Natural killer cell (primary cell): ENCODE data around the gene UAP1L1. TPM values are rescaled to one million over a fixed set of nuclear protein-coding genes. Genes with fewer than 3 reads are reported as not detected.

Source experiments
- ATAC-seq, 3 donors: fragments of 150-1000 bp in 2 of 3; fragments of 200-7000 bp in 1 of 3; cut with Tn5 transposase; 1 replicate in 1 of 3; 2 replicates in 2 of 3; pipeline ENCODE4 v1.10.0; 2021; ENCODE audit warnings: mild to moderate bottlenecking in 2 of 3, moderate library complexity in 2 of 3
- DNase-seq, 2 donors: peaks; one replicate each; pipeline versions ENCODE4 v3.0.0 to v3.0.0-alpha.2; 2013 to 2021; ENCODE audit warnings: mixed read lengths in 1 of 2
- H3K27ac ChIP-seq: one replicate; pipeline ENCODE4 v1.5.1; 2013; ENCODE audit warnings: mild to moderate bottlenecking, low read length
- H3K27me3 ChIP-seq: one replicate; pipeline ENCODE4 v1.6.1; 2013; ENCODE audit warnings: low read length; ENCODE audit not compliant: control insufficient read depth, insufficient read depth
- H3K36me3 ChIP-seq: one replicate; pipeline ENCODE4 v1.6.1; 2013; ENCODE audit warnings: low read length; ENCODE audit not compliant: control insufficient read depth, insufficient read depth
- H3K4me1 ChIP-seq: one replicate; pipeline ENCODE4 v1.6.1; 2013; ENCODE audit warnings: low read length; ENCODE audit not compliant: control insufficient read depth, insufficient read depth
- H3K4me3 ChIP-seq: one replicate; pipeline ENCODE4 v1.5.1; 2013; ENCODE audit warnings: low read length
- H3K9me3 ChIP-seq: one replicate; pipeline ENCODE4 v1.6.1; 2013; ENCODE audit warnings: low read length; ENCODE audit not compliant: control insufficient read depth, insufficient read depth
- H3K27ac Mint-ChIP-seq, 2 donors: one replicate each; pipeline ENCODE4 v1.8.0; 2022; ENCODE audit warnings: mild to moderate bottlenecking in 2 of 2, mixed read lengths in 2 of 2, moderate library complexity in 1 of 2
- H3K27me3 Mint-ChIP-seq, 2 donors: one replicate each; pipeline ENCODE4 v1.8.0; 2022; ENCODE audit warnings: low read depth in 2 of 2, mixed read lengths in 2 of 2
- H3K36me3 Mint-ChIP-seq: one replicate; pipeline ENCODE4 v1.8.0; 2022; ENCODE audit warnings: mixed read lengths
- H3K4me1 Mint-ChIP-seq, 2 donors: one replicate each; pipeline ENCODE4 v1.8.0; 2022; ENCODE audit warnings: mixed read lengths in 2 of 2
- H3K4me3 Mint-ChIP-seq: one replicate; pipeline ENCODE4 v1.8.0; 2022; ENCODE audit warnings: mild to moderate bottlenecking, moderate library complexity, mixed read lengths
- H3K9me3 Mint-ChIP-seq, 2 donors: one replicate each; pipeline ENCODE4 v1.8.0; 2022; ENCODE audit warnings: mixed read lengths in 2 of 2
- WGBS: methylation state at CpG from one replicate; pipeline ENCODE4 v1.1.7; 2013; ENCODE audit warnings: missing lambda C conversion rate; ENCODE audit not compliant: insufficient coverage; 5-methylcytosine and 5-hydroxymethylcytosine counted together
- intact Hi-C: fragments of 100-400 bp; cut with micrococcal nuclease; formaldehyde crosslinking; loops from one replicate; pipeline ENCODE4 v1.14.2; 2022
- total RNA-seq, 4 donors: library from RNA; stranded (reverse); fragments of 120-200 nt in 1 of 4; gene quantifications; one replicate each; pipeline versions ENCODE4 v1.2.3 to v1.2.4, GENCODE V29; 2013 to 2022
- TF ChIP-seq, protein P1 (sequence below): fragments of 200-600 bp; IDR thresholded peaks from one replicate; pipeline ENCODE4 v1.8.0; 2022; ENCODE audit warnings: antibody characterized with exemption

The UAP1L1 gene
- total RNA-seq, 3 donors from 2014 or later (not counting 1 experiment from before 2014, with no cell fraction given): 10.5 to 25.8 (median 19.3) TPM

DNA sequence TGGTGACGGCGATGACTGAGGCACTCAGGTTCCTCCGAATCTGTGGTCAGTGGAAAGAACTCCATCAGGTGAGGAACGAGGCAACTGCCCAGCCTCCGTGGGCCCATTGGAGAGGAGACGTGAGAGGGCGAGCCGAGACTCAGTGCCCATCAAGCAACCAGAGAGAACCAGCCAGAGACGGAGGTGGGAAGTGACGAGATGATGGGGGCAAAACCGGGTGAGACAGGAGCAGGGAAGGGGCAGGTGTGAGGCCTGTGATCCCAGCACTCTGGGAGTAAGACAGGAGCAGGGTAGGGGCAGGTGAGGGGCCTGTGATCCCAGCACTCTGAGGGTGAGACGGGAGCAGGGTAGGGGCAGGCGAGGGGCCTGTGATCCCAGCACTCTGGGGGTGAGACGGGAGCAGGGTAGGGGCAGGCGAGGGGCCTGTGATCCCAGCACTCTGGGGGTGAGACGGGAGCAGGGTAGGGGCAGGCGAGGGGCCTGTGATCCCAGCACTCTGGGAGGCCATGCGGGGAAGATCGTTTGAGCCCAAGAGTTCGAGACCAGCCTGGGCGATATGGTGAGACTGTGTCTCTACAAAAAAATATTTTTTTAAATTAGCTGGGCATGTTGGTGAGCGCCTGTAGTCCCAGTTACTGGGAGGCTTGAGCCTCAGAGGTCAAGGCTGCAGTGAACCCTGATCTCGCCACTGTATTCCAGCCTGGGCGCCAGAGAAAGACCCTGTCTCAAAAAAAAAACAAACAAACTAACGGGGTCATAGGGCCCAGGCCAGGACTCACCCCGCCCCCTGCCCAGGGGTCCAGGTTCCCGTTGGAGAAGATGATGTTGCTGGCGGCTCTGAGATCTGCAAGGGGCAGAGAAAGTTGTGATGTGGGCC lies 33.8 kb downstream of the UAP1L1 start:
- Histone ChIP-seq H3K4me3 (no peak overlapping the region), H3K27ac (no peak overlapping the region), H3K36me3 (peaks cover 49% of the 10 kb centered on the region), H3K9me3 (no peaks in the 10 kb centered on the region), H3K4me1 (peaks cover 18% of the 10 kb centered on the region), H3K27me3 (no peaks in the 10 kb centered on the region)
- Mint-ChIP-seq H3K27ac (no peak overlapping the region), H3K27me3 (no peaks in the 10 kb centered on the region), H3K9me3 (no peaks in the 10 kb centered on the region), H3K4me1 (no peaks in the 10 kb centered on the region), H3K36me3 (no peaks in the 10 kb centered on the region), H3K4me3 (peak overlapping the region; percentile 64)
- TF ChIP-seq, protein P1, sequence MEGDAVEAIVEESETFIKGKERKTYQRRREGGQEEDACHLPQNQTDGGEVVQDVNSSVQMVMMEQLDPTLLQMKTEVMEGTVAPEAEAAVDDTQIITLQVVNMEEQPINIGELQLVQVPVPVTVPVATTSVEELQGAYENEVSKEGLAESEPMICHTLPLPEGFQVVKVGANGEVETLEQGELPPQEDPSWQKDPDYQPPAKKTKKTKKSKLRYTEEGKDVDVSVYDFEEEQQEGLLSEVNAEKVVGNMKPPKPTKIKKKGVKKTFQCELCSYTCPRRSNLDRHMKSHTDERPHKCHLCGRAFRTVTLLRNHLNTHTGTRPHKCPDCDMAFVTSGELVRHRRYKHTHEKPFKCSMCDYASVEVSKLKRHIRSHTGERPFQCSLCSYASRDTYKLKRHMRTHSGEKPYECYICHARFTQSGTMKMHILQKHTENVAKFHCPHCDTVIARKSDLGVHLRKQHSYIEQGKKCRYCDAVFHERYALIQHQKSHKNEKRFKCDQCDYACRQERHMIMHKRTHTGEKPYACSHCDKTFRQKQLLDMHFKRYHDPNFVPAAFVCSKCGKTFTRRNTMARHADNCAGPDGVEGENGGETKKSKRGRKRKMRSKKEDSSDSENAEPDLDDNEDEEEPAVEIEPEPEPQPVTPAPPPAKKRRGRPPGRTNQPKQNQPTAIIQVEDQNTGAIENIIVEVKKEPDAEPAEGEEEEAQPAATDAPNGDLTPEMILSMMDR: no peak
- 90% methylated on average over 28 of the region's 28 CpGs for WGBS
- intact Hi-C loops: no loop called here
- no peak for ATAC-seq
- DNase-seq: no peak

DNA sequence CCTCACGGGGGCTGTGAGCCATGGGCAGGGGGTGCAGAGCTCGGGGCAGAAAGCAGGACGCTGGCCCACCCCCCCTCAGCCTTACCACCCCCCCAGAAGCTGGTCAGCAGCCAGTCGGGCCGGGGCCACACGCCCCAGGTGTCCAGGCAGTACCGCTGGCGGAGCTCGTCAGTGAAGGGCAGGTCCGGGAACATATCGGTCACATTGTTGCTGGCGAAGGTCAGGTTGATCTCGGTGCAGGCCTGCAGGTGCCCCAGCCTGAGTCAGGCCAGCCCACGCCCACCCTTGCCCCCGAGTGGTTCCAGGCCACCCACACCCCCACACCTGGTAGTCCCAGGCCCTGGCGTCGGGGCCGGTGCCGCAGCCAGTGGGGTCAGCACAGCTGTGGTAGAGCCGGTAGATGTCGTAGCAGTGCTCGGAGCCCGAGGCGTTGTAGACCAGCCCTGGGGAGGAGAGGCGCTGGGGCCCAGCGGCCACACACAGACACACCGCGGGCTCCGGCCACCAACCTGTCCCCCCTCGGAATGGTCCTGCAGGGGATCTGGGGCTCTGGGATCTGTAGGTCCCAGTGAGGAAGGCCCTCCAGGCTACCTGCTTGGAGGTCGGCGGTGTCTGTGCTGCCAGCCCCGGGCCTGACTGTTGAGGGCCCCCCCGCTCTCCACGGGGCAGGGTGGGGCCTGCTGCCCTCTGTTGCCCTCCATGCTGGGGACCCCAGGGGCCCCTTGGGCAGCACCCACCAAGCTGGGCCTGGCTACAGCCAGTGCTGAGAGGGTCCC lies 34.7 kb downstream of the UAP1L1 start:
- Mint-ChIP-seq H3K36me3 (no peaks in the 10 kb centered on the region), H3K27me3 (no peaks in the 10 kb centered on the region), H3K4me1 (no peaks in the 10 kb centered on the region), H3K27ac (no peak overlapping the region), H3K4me3 (peak overlapping the region; percentile 35), H3K9me3 (no peaks in the 10 kb centered on the region)
- Histone ChIP-seq H3K27me3 (no peaks in the 10 kb centered on the region), H3K4me1 (peaks cover 18% of the 10 kb centered on the region), H3K36me3 (peaks cover 41% of the 10 kb centered on the region), H3K9me3 (no peaks in the 10 kb centered on the region), H3K4me3 (no peak overlapping the region), H3K27ac (no peak overlapping the region)
- WGBS: 92% methylated on average over 35 of the region's 35 CpGs
- DNase-seq: no peak
- ATAC-seq: no peak
- TF ChIP-seq, protein P1: no peak
- intact Hi-C loops: no loop called here

DNA sequence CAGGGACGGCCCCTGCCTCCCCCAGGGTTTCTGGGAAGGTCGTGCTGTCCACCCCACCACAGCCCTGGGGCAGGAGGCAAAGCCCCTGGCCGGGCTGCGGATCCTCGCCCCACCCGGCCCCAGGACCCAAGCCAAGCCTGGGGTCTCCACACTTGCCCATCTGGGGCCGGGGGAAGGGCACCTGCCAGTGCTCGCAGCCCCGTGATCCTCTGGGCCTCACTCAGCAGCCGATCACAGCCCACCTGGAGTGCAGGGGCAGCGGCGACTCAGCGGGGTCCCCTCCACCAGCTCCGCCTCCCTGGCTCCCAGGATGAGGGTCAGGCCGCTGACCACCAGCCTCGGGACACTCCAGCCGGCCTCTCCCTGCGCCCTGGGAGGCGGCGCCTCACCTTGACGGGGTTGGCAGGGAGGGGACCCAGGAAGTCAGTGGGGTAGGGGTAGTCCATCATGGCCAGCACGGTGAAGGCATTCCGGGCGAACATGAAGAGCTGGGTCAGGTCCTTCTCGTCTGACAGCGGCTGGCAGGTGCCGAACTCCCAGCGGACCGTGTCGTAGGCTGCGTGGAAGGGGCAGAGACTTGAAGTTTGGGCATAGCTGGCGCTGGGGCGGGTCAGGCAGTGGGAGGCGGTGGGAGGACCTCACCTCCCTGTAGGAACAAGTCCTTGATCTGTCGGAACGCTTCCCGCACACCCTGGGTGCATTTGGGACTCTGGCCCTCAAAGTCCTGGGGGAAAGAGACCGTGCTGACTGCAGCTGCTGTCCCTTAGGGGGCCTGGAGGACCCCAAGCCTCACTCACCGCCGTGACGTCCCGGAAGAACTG lies 35.5 kb downstream of the UAP1L1 start:
- ATAC-seq (no peak), DNase-seq (no peak)
- no peaks in the 10 kb centered on the region for H3K9me3 Mint-ChIP-seq
- no peaks in the 10 kb centered on the region for H3K4me1 Mint-ChIP-seq
- H3K4me1 ChIP-seq: peaks cover 18% of the 10 kb centered on the region
- TF ChIP-seq, protein P1: no peak
- H3K36me3 ChIP-seq: peaks cover 35% of the 10 kb centered on the region
- H3K27ac Mint-ChIP-seq: no peak overlapping the region
- no peaks in the 10 kb centered on the region for H3K27me3 Mint-ChIP-seq
- H3K4me3 Mint-ChIP-seq: peak overlapping the region; percentile 64
- no peak overlapping the region for H3K4me3 ChIP-seq
- no peaks in the 10 kb centered on the region for H3K36me3 Mint-ChIP-seq
- no peaks in the 10 kb centered on the region for H3K9me3 ChIP-seq
- 98% methylated on average over 42 of the region's 42 CpGs for WGBS
- intact Hi-C loops: no loop called here
- H3K27ac ChIP-seq: no peak overlapping the region
- no peaks in the 10 kb centered on the region for H3K27me3 ChIP-seq
